Spinal cord (tissue), 10 donors: ENCODE data around the gene GSG1L. TPM values are rescaled to one million over a fixed set of nuclear protein-coding genes. Genes with fewer than 3 reads are reported as not detected.

Source experiments
- DNase-seq, 6 donors: peaks; one replicate each; pipeline versions ENCODE4 v3.0.0 to v3.0.0-alpha.2; 2013 to 2015; ENCODE audit warnings: low spot score in 6 of 6, low read depth in 4 of 6
- H3K27ac ChIP-seq: one replicate; pipeline ENCODE4 v1.5.1; 2013; ENCODE audit warnings: low read depth, low read length, control low read depth
- H3K27me3 ChIP-seq: one replicate; pipeline ENCODE4 v1.6.1; 2013; ENCODE audit warnings: low read length; ENCODE audit not compliant: control insufficient read depth, insufficient read depth
- H3K36me3 ChIP-seq: one replicate; pipeline ENCODE4 v1.6.1; 2013; ENCODE audit warnings: low read length; ENCODE audit not compliant: control insufficient read depth, insufficient read depth
- H3K4me1 ChIP-seq: one replicate; pipeline ENCODE4 v1.6.1; 2013; ENCODE audit warnings: low read length; ENCODE audit not compliant: control insufficient read depth, insufficient read depth
- H3K4me3 ChIP-seq: one replicate; pipeline ENCODE4 v1.5.1; 2013; ENCODE audit warnings: low read depth, low read length, control low read depth
- H3K9me3 ChIP-seq: one replicate; pipeline ENCODE4 v1.6.1; 2013; ENCODE audit warnings: low read length; ENCODE audit not compliant: control insufficient read depth, insufficient read depth
- WGBS: methylation state at CpG from one replicate; pipeline ENCODE4 v1.1.5; 2013; ENCODE audit warnings: missing lambda C conversion rate; ENCODE audit not compliant: insufficient coverage; 5-methylcytosine and 5-hydroxymethylcytosine counted together
- polyA plus RNA-seq, 2 donors: library from polyadenylated mRNA; unstranded; fragments of 120-200 nt; gene quantifications; one replicate each; pipeline ENCODE4 v1.2.1, GENCODE V29; 2013; ENCODE audit not compliant: insufficient read length in 2 of 2
- total RNA-seq, 2 donors: library from RNA; depleted of rRNA in 1 of 2; stranded (reverse); fragments of 120-200 nt in 1 of 2; fragments of >200 nt in 1 of 2; gene quantifications; one replicate each; pipeline versions ENCODE4 v1.2.3 to v1.2.4, GENCODE V29; 2013 to 2014
- donor health status: healthy.

Gene GSG1L
- total and polyA plus RNA-seq, 4 donors, result 7.5 to 26.1 (median 18.0) TPM

DNA sequence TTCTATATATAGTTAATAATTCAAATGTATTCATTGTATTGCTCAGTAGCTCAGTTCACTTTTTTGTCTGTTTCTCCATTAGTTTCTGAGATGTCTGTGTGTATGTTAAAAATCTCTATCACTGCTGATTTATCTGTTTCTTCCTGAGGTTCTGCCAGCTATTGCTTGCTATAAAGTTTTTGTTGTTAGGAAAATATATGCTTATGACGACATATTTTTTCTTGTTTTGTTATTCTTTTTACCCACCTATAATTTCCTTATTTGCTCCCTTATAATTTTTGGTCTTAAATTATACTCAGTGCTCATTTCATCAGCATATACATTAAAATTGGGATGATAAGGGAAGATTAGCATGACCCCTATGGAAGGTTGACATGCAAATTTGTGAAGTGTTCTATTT, 200.6 kb downstream of the GSG1L start:
- Histone ChIP-seq H3K27me3 (no peaks in the 10 kb centered on the region), H3K9me3 (peaks cover 10% of the 10 kb centered on the region), H3K4me1 (peaks cover 15% of the 10 kb centered on the region), H3K36me3 (no peaks in the 10 kb centered on the region), H3K4me3 (no peak overlapping the region), H3K27ac (no peak overlapping the region)
- WGBS, result no CpG with 5 or more reads among the region's 1 CpG
- DNase-seq, result no peak

- Histone ChIP-seq H3K9me3 (peaks cover 5% of the 10 kb centered on the region), H3K36me3 (no peaks in the 10 kb centered on the region), H3K4me3 (no peak overlapping the region), H3K27ac (no peak overlapping the region), H3K4me1 (peaks cover 9% of the 10 kb centered on the region), H3K27me3 (no peaks in the 10 kb centered on the region)
- 84% methylated on average over 5 of the region's 7 CpGs for whole genome bisulfite sequencing
- DNase-seq, result no peak
These were observed 203.4 kb downstream of the GSG1L start for GRCh38 chr16:27860091-27860490.

DNA sequence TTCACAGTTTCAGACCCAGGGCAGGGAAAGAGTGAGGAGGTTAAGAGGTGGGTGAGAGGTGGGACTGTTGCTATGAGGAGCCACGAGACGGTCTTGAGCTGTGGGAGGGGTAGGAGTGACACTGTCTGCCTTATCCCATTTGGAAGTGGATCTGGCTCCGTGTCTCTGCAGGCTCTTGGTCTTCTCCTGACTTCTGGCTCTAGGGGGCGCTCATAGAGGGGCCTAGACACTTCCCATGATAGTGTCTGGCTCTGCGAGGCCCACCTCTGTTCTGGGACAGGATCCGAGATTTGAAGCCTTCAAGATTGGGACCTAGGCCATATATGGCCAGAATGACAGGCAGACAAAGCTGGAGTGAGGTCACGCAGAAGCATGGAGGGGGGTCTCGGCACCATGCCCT, 204.5 kb downstream of the GSG1L start:
- H3K27me3 ChIP-seq, result no peaks in the 10 kb centered on the region
- H3K27ac ChIP-seq, result no peak overlapping the region
- no peak overlapping the region for H3K4me3 ChIP-seq
- H3K9me3 ChIP-seq, result peaks cover 5% of the 10 kb centered on the region
- no peak for DNase-seq
- peaks cover 9% of the 10 kb centered on the region for H3K4me1 ChIP-seq
- no peaks in the 10 kb centered on the region for H3K36me3 ChIP-seq
- 55% methylated on average over 8 of the region's 8 CpGs for WGBS

DNA sequence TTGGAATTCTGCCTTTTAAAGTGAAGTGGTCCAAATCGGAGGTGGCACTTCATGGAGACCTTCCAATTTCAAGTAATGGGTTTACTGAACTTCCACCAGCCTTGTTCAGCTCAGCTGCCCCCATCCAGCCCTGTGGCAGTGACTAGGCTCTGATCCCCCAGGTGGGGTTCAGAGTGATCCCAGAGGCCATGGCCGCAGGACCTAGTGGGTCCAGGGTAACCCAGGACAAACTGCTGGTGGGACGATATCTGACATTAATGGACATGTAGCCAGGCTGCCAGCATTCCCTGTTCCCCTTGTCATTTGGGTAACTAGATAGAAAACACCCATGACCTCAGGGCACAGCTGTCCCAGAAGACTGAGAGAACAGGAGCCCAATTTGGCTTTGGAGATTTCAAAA, 209.9 kb downstream of the GSG1L start:
- DNase-seq, result no peak
- no peaks in the 10 kb centered on the region for H3K9me3 ChIP-seq
- H3K4me3 ChIP-seq, result no peak overlapping the region
- peaks cover 7% of the 10 kb centered on the region for H3K4me1 ChIP-seq
- H3K27me3 ChIP-seq, result no peaks in the 10 kb centered on the region
- no peaks in the 10 kb centered on the region for H3K36me3 ChIP-seq
- 92% methylated on average over 3 of the region's 3 CpGs for WGBS
- no peak overlapping the region for H3K27ac ChIP-seq

DNA sequence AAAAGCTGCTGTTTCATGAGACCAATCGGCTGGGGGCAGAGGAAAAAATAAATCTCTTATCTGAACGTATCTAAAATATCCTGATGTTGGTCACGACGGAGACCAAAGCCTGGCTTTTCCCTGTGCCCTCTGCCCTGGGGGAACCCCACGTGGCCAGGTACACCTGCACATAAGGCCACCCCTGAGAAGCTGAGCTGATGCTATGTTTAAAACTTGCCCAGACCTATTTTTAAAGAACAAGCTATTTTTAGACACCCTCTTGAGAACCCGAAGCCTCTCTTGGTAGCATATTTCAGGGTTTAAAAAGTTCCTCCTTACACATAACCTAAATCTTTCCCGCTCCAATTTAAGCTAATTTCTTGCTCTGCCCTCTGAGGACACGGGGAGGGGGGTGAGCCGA, 210.4 kb downstream of the GSG1L start:
- Histone ChIP-seq H3K9me3 (no peaks in the 10 kb centered on the region), H3K4me1 (peaks cover 7% of the 10 kb centered on the region), H3K27me3 (no peaks in the 10 kb centered on the region), H3K36me3 (no peaks in the 10 kb centered on the region), H3K27ac (no peak overlapping the region), H3K4me3 (no peak overlapping the region)
- 76% methylated on average over 4 of the region's 9 CpGs for WGBS
- DNase-seq, result no peak

DNA sequence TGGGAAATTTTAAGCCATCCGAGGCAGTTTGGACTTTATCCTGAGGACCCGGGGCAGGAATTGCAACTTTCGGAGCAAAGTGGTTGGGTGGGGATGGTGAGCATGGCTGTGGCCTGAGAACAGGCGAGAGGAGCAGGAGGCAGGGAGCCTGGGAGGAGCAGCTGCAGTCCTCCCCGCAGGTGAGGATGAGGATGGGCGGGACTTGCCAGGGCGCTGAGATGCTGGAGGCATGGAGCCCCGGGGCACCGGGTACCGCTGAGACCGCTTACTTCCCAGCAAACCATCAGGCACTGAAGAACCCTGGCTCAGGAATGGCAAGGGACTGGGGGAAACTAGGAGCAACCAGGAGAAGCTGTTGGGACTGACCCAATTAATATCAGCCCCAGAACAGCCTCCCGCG, 210.8 kb downstream of the GSG1L start:
- no peaks in the 10 kb centered on the region for H3K36me3 ChIP-seq

DNA sequence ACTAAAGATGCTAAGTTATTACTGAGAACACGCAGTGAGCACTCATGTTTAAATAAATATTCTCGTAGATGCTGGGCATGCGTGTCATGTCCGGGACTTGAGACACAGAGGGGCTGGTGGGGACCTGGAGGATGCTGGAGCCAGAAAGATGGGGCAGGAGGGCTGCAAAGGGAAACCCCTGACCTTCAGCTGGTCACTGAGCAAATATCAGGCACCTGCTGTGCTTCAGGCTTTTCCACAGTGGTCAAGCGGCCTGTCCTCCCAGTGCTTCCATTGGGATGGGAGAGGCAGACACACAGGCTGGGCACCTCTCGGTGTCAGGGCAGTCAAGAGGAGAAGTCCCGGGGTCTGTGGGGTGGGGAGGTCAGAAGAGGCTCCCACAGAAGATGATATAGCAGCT, 211.4 kb downstream of the GSG1L start:
- DNase-seq, result no peak
- no peaks in the 10 kb centered on the region for H3K27me3 ChIP-seq
- no peaks in the 10 kb centered on the region for H3K9me3 ChIP-seq
- H3K4me1 ChIP-seq, result peaks cover 7% of the 10 kb centered on the region
- WGBS, result 86% methylated on average over 7 of the region's 7 CpGs
- H3K36me3 ChIP-seq, result no peaks in the 10 kb centered on the region
- H3K4me3 ChIP-seq, result no peak overlapping the region
- H3K27ac ChIP-seq, result no peak overlapping the region

More for the DNA sequence above, 210.8 kb downstream of the GSG1L start:
- no peak for DNase-seq
- H3K4me3 ChIP-seq, result no peak overlapping the region
- 81% methylated on average over 10 of the region's 13 CpGs for WGBS
- H3K9me3 ChIP-seq, result no peaks in the 10 kb centered on the region
- H3K27me3 ChIP-seq, result no peaks in the 10 kb centered on the region
- H3K27ac ChIP-seq, result no peak overlapping the region
- H3K4me1 ChIP-seq, result peaks cover 7% of the 10 kb centered on the region

DNA sequence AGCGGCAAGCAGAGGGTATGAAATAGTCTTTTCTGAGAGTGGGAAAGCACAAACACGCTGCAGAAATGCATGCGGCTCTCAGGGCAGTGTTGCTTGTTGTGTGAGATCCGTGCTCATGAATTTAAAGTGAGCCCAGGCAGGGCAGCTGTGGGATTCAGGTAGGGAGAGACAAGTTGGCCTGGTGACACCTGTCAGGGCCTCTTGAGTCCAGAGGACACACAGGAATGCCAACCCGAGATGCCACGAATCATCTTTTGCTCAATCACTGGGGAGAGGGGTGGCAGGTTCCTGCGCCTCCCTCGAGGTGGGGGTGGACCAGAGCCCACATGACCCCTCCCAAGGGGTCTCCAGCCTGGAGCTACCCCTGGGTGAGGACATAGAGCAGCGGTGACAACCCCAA, 211.9 kb downstream of the GSG1L start:
- Histone ChIP-seq H3K27ac (no peak overlapping the region), H3K4me3 (no peak overlapping the region), H3K9me3 (no peaks in the 10 kb centered on the region), H3K4me1 (peaks cover 7% of the 10 kb centered on the region), H3K27me3 (no peaks in the 10 kb centered on the region), H3K36me3 (no peaks in the 10 kb centered on the region)
- DNase-seq, result no peak
- WGBS, result 67% methylated on average over 7 of the region's 9 CpGs

DNA sequence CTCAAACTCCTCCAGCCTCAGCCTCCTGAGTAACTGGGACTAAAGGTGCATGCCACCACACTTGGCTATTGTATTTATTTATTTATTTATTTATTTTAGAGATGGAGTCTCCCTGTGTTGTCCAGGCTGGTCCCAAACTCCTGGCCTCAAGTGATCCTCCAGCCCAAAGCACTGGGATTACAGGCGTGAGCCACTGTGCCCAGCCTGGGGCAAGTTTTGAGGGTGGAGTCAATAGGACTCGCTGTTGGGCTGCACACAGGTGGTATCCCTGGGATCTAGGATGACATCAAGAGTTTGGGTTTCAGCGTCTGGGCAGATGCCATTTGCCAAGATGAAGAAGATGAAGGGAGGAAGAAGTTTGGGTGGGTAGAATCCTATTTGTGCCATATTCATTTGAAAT, 213.9 kb downstream of the GSG1L start:
- no peak overlapping the region for H3K27ac ChIP-seq
- no peaks in the 10 kb centered on the region for H3K27me3 ChIP-seq
- WGBS, result 98% methylated on average over 3 of the region's 3 CpGs
- H3K4me1 ChIP-seq, result peaks cover 7% of the 10 kb centered on the region
- H3K9me3 ChIP-seq, result no peaks in the 10 kb centered on the region
- H3K36me3 ChIP-seq, result no peaks in the 10 kb centered on the region
- no peak for DNase-seq
- no peak overlapping the region for H3K4me3 ChIP-seq

DNA sequence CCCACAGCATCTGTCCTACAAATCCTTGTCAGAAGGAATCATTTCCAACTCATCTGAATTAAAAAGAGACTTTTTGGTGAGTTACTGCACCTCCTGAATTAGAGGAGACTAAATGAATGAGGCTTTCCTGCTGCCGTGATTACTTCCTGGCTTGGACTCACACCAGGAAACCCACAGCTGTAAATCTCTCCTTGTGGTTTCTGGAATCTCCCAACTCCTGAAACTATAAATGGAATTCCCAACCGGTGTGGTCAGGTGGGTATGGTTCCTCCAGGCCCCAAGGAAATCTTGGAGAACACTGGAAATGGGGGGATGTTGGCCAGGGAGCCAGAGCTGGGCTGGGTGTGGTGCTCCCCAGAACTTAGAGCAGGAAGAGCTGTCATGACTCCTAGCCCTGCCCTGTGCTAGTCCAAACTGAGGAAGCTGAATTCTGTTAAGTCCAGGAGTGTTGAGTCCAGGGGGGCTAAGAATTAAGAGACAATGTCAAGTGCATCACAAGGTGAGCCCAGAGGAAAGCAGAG, 216.4 kb downstream of the GSG1L start:
- Histone ChIP-seq H3K4me3 (no peak overlapping the region), H3K9me3 (no peaks in the 10 kb centered on the region), H3K27ac (no peak overlapping the region), H3K27me3 (no peaks in the 10 kb centered on the region), H3K4me1 (no peaks in the 10 kb centered on the region), H3K36me3 (no peaks in the 10 kb centered on the region)
- no peak for DNase-seq
- 50% methylated on average over 1 of the region's 2 CpGs for WGBS
